Activated CD4-positive, alpha-beta memory T cell treated with anti-CD3 and anti-CD28 coated beads for 36 hours (primary cell): Measurements from ENCODE around the gene CSRP3. TPM values are rescaled to one million over a fixed set of nuclear protein-coding genes. Genes with fewer than 3 reads are reported as not detected.

Source experiments
- CTCF ChIA-PET: fragments of 350-600 bp; sonication (Branson Sonifier 250); formaldehyde crosslinking; loops from one replicate; lab custom pipeline; 2021; ENCODE audit warnings: antibody characterized with exemption, inconsistent platforms; lab: Charles Lee
- POLR2A ChIA-PET: fragments of 350-600 bp; sonication (Branson Sonifier 250); formaldehyde crosslinking; loops from one replicate; lab custom pipeline; 2021; ENCODE audit warnings: antibody characterized with exemption; lab: Charles Lee
- DNase-seq: peaks from one replicate; pipeline ENCODE4 v3.0.0-alpha.2; 2020
- H3K27ac Mint-ChIP-seq: one replicate; pipeline ENCODE4 v1.8.0; 2021; ENCODE audit warnings: mixed read lengths
- H3K27me3 Mint-ChIP-seq: one replicate; pipeline ENCODE4 v1.8.0; 2021; ENCODE audit warnings: mixed read lengths
- H3K36me3 Mint-ChIP-seq: one replicate; pipeline ENCODE4 v1.8.0; 2021; ENCODE audit warnings: mixed read lengths
- H3K4me1 Mint-ChIP-seq: one replicate; pipeline ENCODE4 v1.8.0; 2021; ENCODE audit warnings: low read depth, mixed read lengths
- H3K4me3 Mint-ChIP-seq: one replicate; pipeline ENCODE4 v1.8.0; 2021; ENCODE audit warnings: mild to moderate bottlenecking, mixed read lengths
- H3K9me3 Mint-ChIP-seq: one replicate; pipeline ENCODE4 v1.8.0; 2021; ENCODE audit warnings: mixed read lengths
- intact Hi-C: fragments of 100-400 bp; cut with micrococcal nuclease; formaldehyde crosslinking; loops from one replicate; pipeline ENCODE4 v1.15.1; 2023
- total RNA-seq, 2 experiments: library from RNA; stranded (reverse); gene quantifications; one replicate each; pipeline ENCODE4 v1.2.3, GENCODE V29; 2021

The CSRP3 gene
- total RNA-seq, 2 experiments from 2014 or later: not detected

GRCh38 chr11:19220903-19221724 is 19.3 kb upstream of the CSRP3 start:
- DNase-seq: no peak
- Mint-ChIP-seq H3K27me3 (no peaks in the 10 kb centered on the region), H3K4me1 (no peaks in the 10 kb centered on the region), H3K27ac (no peak overlapping the region), H3K9me3 (no peaks in the 10 kb centered on the region), H3K36me3 (peaks cover 13% of the 10 kb centered on the region), H3K4me3 (no peak overlapping the region)
- ChIA-PET POLR2A (no interaction called here), CTCF (no interaction called here)
- intact Hi-C loops: no loop called here

GRCh38 chr11:19218786-19219460 is 17.1 kb upstream of the CSRP3 start:
- H3K9me3 Mint-ChIP-seq: no peaks in the 10 kb centered on the region

GRCh38 chr11:19218216-19218615 is 16.4 kb upstream of the CSRP3 start:
- no peak for DNase-seq
- Mint-ChIP-seq H3K9me3 (no peaks in the 10 kb centered on the region), H3K36me3 (no peaks in the 10 kb centered on the region), H3K27me3 (peaks cover 5% of the 10 kb centered on the region), H3K4me3 (no peak overlapping the region), H3K27ac (no peak overlapping the region), H3K4me1 (no peaks in the 10 kb centered on the region)
- ChIA-PET POLR2A (no interaction called here), CTCF (no interaction called here)
- intact Hi-C loops: no loop called here

More at GRCh38 chr11:19218786-19219460, 17.1 kb upstream of the CSRP3 start:
- peaks cover 2% of the 10 kb centered on the region for H3K27me3 Mint-ChIP-seq
- no peaks in the 10 kb centered on the region for H3K4me1 Mint-ChIP-seq
- CTCF ChIA-PET: no interaction called here
- intact Hi-C loops: no loop called here
- DNase-seq: no peak
- no peaks in the 10 kb centered on the region for H3K36me3 Mint-ChIP-seq
- H3K27ac Mint-ChIP-seq: no peak overlapping the region
- H3K4me3 Mint-ChIP-seq: no peak overlapping the region
- POLR2A ChIA-PET: no interaction called here

- ChIA-PET CTCF (no interaction called here), POLR2A (no interaction called here)
- no peaks in the 10 kb centered on the region for H3K4me1 Mint-ChIP-seq
- no peak overlapping the region for H3K4me3 Mint-ChIP-seq
- H3K36me3 Mint-ChIP-seq: no peaks in the 10 kb centered on the region
- no peak for DNase-seq
- H3K27ac Mint-ChIP-seq: no peak overlapping the region
- peaks cover 13% of the 10 kb centered on the region for H3K27me3 Mint-ChIP-seq
- H3K9me3 Mint-ChIP-seq: no peaks in the 10 kb centered on the region
- intact Hi-C loops: no loop called here
Observed at GRCh38 chr11:19216709-19217374, 15.1 kb upstream of the CSRP3 start.

GRCh38 chr11:19216021-19216420 is 14.2 kb upstream of the CSRP3 start:
- Mint-ChIP-seq H3K4me1 (no peaks in the 10 kb centered on the region), H3K36me3 (no peaks in the 10 kb centered on the region), H3K27me3 (peaks cover 13% of the 10 kb centered on the region), H3K4me3 (no peak overlapping the region), H3K27ac (no peak overlapping the region), H3K9me3 (no peaks in the 10 kb centered on the region)
- DNase-seq: no peak
- ChIA-PET POLR2A (no interaction called here), CTCF (interaction anchor here (1.3 kb wide), 1 partner anchor 44 kb away, joined by 3 read pairs; no protein-coding TSS in a partner anchor)
- intact Hi-C loops: no loop called here

- H3K27ac Mint-ChIP-seq: no peak overlapping the region
- peaks cover 21% of the 10 kb centered on the region for H3K27me3 Mint-ChIP-seq
- no peak for DNase-seq
- ChIA-PET POLR2A (no interaction called here), CTCF (interaction anchor here (0.6 kb wide), 2 partner anchors 702 to 1542 kb away, joined by 3 to 5 read pairs; no protein-coding TSS in a partner anchor)
- no peaks in the 10 kb centered on the region for H3K9me3 Mint-ChIP-seq
- no peak overlapping the region for H3K4me3 Mint-ChIP-seq
- H3K36me3 Mint-ChIP-seq: no peaks in the 10 kb centered on the region
- intact Hi-C loops: no loop called here
- no peaks in the 10 kb centered on the region for H3K4me1 Mint-ChIP-seq
Observed at GRCh38 chr11:19209617-19210370, 8.0 kb upstream of the CSRP3 start.

GRCh38 chr11:19208959-19209546 is 7.3 kb upstream of the CSRP3 start:
- H3K4me1 Mint-ChIP-seq: no peaks in the 10 kb centered on the region
- intact Hi-C loops: no loop called here
- no peaks in the 10 kb centered on the region for H3K36me3 Mint-ChIP-seq

GRCh38 chr11:19208181-19208580 is 6.4 kb upstream of the CSRP3 start:
- DNase-seq: no peak
- no peaks in the 10 kb centered on the region for H3K9me3 Mint-ChIP-seq
- ChIA-PET CTCF (no interaction called here), POLR2A (no interaction called here)
- no peak overlapping the region for H3K27ac Mint-ChIP-seq
- no peaks in the 10 kb centered on the region for H3K4me1 Mint-ChIP-seq
- H3K4me3 Mint-ChIP-seq: no peak overlapping the region
- intact Hi-C loops: no loop called here
- H3K36me3 Mint-ChIP-seq: no peaks in the 10 kb centered on the region
- H3K27me3 Mint-ChIP-seq: peaks cover 18% of the 10 kb centered on the region

More at GRCh38 chr11:19208959-19209546, 7.3 kb upstream of the CSRP3 start:
- CTCF ChIA-PET: no interaction called here
- H3K9me3 Mint-ChIP-seq: no peaks in the 10 kb centered on the region
- DNase-seq: no peak
- peaks cover 21% of the 10 kb centered on the region for H3K27me3 Mint-ChIP-seq
- no peak overlapping the region for H3K27ac Mint-ChIP-seq
- POLR2A ChIA-PET: no interaction called here
- no peak overlapping the region for H3K4me3 Mint-ChIP-seq

GRCh38 chr11:19204836-19205235 is 3.1 kb upstream of the CSRP3 start:
- Mint-ChIP-seq H3K27ac (no peak overlapping the region), H3K27me3 (peaks cover 19% of the 10 kb centered on the region), H3K4me1 (no peaks in the 10 kb centered on the region), H3K9me3 (no peaks in the 10 kb centered on the region), H3K4me3 (no peak overlapping the region), H3K36me3 (no peaks in the 10 kb centered on the region)
- intact Hi-C loops: no loop called here
- DNase-seq: no peak
- ChIA-PET POLR2A (no interaction called here), CTCF (interaction anchor here (2.6 kb wide), 1 partner anchor 128 kb away, joined by 6 read pairs; no protein-coding TSS in a partner anchor)

- Mint-ChIP-seq H3K27me3 (peaks cover 8% of the 10 kb centered on the region), H3K9me3 (no peaks in the 10 kb centered on the region), H3K27ac (no peak overlapping the region), H3K4me3 (no peak overlapping the region), H3K4me1 (no peaks in the 10 kb centered on the region), H3K36me3 (no peaks in the 10 kb centered on the region)
- intact Hi-C loops: no loop called here
- ChIA-PET CTCF (no interaction called here), POLR2A (no interaction called here)
- no peak for DNase-seq
Observed at GRCh38 chr11:19200410-19201201, 1.2 kb downstream of the CSRP3 start.

GRCh38 chr11:19199771-19200170 is 2.0 kb downstream of the CSRP3 start:
- peaks cover 8% of the 10 kb centered on the region for H3K27me3 Mint-ChIP-seq
- CTCF ChIA-PET: no interaction called here
- DNase-seq: no peak
- H3K4me3 Mint-ChIP-seq: no peak overlapping the region
- POLR2A ChIA-PET: no interaction called here
- intact Hi-C loops: no loop called here
- H3K27ac Mint-ChIP-seq: no peak overlapping the region
- no peaks in the 10 kb centered on the region for H3K4me1 Mint-ChIP-seq
- H3K36me3 Mint-ChIP-seq: no peaks in the 10 kb centered on the region
- H3K9me3 Mint-ChIP-seq: no peaks in the 10 kb centered on the region
